AG09319 (cell line): ENCODE measurements around the gene ADGRG3.

Experiments used
- DNase-seq: peaks from one replicate; pipeline ENCODE4 v3.0.0-alpha.2; 2010; ENCODE audit warnings: low read depth; ENCODE audit errors: extremely low read depth
- TF ChIP-seq, protein P1 (sequence below): IDR thresholded peaks from 2 replicates; pipeline ENCODE4 v1.5.1; 2011; ENCODE audit warnings: low read depth, mild to moderate bottlenecking, inconsistent platforms, low read length, moderate library complexity

Gene ADGRG3

DNA sequence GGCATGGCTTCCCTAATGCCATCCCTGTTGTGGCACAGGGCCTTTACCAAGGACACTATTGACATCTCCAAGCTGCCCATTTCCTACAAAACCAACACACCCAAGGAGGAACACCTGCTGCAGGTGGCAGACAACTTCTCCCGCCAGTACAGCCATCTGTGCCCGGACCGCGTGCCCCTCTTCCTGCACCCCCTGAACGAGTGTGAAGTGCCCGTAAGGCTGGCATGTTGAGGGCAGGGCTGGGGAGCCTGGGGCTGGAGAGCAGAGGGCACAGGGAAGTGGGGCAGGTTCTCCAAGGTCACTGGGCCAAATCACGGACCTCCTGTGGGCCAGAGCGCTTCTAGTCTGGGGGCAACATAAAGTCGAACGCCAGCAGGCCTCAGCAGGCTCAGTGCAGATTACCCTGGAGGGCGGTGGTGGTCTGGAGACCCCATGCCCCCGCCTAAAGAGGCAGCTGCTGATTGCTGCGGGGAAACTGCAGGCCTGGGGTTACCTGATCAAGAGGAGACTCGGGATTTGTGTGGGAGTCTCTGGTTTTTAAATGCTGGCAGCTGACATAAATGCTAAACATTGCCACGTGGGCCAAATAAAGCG, 30.8 kb downstream of the ADGRG3 start:
- DNase-seq = no peak
- TF ChIP-seq, protein P1, sequence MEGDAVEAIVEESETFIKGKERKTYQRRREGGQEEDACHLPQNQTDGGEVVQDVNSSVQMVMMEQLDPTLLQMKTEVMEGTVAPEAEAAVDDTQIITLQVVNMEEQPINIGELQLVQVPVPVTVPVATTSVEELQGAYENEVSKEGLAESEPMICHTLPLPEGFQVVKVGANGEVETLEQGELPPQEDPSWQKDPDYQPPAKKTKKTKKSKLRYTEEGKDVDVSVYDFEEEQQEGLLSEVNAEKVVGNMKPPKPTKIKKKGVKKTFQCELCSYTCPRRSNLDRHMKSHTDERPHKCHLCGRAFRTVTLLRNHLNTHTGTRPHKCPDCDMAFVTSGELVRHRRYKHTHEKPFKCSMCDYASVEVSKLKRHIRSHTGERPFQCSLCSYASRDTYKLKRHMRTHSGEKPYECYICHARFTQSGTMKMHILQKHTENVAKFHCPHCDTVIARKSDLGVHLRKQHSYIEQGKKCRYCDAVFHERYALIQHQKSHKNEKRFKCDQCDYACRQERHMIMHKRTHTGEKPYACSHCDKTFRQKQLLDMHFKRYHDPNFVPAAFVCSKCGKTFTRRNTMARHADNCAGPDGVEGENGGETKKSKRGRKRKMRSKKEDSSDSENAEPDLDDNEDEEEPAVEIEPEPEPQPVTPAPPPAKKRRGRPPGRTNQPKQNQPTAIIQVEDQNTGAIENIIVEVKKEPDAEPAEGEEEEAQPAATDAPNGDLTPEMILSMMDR = no peak

DNA sequence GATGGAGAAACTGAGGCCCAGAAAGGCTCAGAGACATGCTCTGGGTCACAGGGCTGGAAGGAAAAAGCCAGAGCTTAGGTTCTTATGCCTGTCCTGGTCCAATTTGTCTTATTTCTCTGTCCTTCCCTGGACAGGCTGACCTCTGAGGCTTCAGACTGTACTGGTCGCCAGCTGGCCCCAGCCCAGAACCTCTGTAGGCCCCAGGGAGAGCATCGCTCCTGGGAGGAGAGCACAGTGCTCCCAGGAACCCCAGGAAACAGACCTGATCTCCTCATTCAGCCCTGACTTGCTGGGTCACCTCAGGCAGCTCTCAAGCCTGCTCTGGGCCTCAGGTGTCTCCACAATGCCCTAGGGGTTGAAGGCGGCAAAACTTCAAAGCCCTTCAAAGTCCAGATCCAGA, 31.4 kb downstream of the ADGRG3 start:
- TF ChIP-seq, protein P1 = no peak
- no peak for DNase-seq

DNA sequence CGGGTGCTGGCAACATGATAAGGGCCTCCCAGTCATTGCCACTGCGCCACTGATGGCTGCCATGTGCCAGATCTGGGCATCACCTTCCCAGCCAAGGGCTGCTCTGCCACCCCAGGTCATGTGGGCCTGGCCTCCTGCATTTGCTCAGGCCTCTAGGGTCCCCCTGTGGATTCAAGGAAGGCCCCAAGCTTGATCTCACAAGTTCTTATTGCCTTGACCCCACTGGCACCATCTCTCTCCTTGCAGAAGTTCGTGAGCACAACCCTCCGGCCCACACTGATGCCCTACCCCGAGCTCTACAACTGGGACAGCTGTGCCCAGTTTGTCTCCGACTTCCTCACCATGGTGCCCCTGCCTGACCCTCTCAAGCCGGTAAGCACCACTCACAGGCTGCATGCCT, 31.8 kb downstream of the ADGRG3 start:
- DNase-seq = no peak
- TF ChIP-seq, protein P1 = no peak

DNA sequence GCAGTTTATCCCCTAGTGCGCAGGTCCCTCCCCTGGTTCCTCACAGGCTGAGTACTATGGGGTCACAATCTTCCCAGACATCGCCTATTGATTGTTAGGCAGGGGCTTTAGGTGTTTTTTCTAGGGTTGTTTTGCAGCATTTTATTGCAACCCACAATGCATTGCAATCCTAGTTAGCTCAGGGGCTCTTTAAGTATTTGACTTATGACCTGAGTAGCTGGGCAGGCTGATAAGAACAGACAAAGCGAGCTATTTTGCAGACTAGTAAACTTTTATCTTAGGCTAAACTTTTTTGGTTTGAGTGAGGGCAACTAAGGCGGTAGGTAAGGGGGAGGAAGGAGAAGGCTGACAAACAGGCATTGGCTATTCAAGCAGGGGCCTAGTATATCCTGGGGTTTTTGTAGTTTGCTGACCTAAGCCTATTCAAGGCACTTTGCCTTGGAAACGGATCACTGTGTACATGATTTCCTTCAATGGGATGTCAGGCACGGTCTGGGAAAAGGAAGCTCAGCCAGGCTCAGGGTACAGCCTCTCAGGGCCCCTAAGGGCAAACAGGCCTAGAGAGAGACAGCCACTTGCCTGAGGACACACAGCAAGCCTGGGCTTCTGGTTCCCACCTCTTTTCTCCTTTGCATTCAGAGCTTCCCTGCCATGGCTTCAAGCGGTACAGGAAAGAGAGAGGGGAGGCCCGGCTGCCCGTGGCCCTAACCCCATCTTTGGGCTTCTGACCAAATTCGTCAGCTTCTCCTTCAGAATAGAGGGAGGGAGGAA, 32.9 kb downstream of the ADGRG3 start:
- TF ChIP-seq, protein P1 = no peak
- no peak for DNase-seq

DNA sequence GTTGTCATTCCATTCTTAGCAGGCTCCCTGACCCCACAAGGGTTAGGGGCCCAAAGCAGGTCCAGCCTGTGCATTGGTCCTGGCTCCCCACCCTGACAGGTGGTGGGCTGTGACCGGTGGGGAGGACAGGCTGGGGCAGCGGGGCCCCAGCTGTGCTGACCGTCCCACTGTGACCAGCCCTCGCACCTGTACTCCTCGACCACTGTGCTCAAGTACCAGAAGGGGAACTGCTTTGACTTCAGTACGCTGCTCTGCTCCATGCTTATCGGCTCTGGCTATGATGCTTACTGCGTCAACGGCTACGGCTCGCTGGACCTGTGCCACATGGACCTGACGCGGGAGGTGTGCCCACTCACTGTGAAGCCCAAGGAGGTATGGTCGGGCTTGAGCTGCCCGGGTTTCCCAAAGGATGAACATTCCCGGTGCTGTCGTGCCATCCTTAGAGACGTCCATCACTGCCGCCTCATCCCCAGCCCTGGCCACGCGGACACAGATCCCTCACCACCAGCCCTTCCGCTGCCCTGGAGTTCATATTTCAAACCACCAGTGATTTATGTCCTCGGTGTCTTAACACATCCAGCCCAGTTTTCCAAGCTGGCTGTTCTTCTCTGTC, 33.8 kb downstream of the ADGRG3 start:
- TF ChIP-seq, protein P1 = no peak
- DNase-seq = no peak

DNA sequence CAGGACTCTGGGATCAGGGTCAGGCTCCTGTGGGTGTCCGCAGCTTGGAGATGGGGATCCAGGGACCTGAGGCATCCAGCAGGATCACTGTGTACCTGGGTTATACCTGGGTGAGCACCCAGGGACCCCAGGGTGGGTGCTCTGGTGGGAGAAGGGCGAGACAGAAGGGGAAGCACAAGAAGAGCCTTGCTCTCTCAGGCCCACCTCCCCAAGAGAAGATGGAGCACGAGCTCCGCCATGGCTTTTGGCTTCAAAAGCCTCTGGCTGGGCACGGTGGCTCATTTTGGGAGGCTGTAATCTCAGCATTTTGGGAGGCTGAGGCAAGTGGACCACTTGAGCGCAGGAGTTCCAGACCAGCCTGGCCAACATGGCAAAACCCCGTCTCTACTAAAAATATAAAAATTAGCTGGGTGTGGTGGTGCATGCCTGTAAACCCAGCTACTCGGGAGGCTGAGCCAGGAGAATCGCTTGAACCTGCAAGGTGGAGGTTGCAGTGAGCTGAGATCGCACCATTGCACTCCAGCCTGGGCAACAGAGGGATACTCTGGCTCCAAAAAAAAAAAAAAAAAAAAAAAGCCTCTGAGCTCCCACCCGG, 35.4 kb downstream of the ADGRG3 start:
- TF ChIP-seq, protein P1 = no peak
- DNase-seq = no peak
